HCT116 (cell line): ENCODE measurements around the gene PAX9. TPM values are rescaled to one million over a fixed set of nuclear protein-coding genes. Genes with fewer than 3 reads are reported as not detected.

ENCODE experiments used
- ATAC-seq: fragments of 200-7000 bp; cut with Tn5 transposase; 2 replicates; pipeline ENCODE4 v1.9.1; 2020; ENCODE audit warnings: mild to moderate bottlenecking, moderate library complexity
- BruUV-seq: library from RNA; stranded (reverse); fragments of 400-500 nt; replicated peaks from 2 replicates; lab custom pipeline; 2021; lab: Mats Ljungman, UMichigan
- CTCF ChIA-PET: fragments of 300-600 bp; sonication (Branson Sonifier 250); formaldehyde crosslinking; loops from one replicate; lab custom pipeline; 2021; ENCODE audit warnings: antibody characterized with exemption; lab: Charles Lee
- POLR2A ChIA-PET: fragments of 300-600, 350-600 bp; sonication (Branson Sonifier 250); formaldehyde crosslinking; loops from one replicate; lab custom pipeline; 2021; ENCODE audit warnings: antibody characterized with exemption; lab: Charles Lee
- RAD21 ChIA-PET, 2 experiments: fragments of 300-600 bp; sonication (Branson Sonifier 250); formaldehyde crosslinking; loops; one replicate each; lab custom pipeline; 2023; ENCODE audit warnings: low total read pairs in 2 of 2; ENCODE audit not compliant: uncharacterized antibody in 2 of 2, unreplicated experiment in 2 of 2, low non-redundant PET in 1 of 2; lab: Charles Lee
- DNase-seq: peaks from one replicate; pipeline ENCODE4 v3.0.0-alpha.2; 2010; ENCODE audit warnings: low read depth, low spot score
- H2AFZ ChIP-seq: fragments of 200-600 bp; shearing (Covaris generic), sonication (generic); 2 replicates; pipeline ENCODE4 v1.6.1; 2017; ENCODE audit warnings: low read depth, mixed run types, mixed read lengths, antibody characterized with exemption, low read length; ENCODE audit not compliant: poor library complexity, severe bottlenecking
- H3K27ac ChIP-seq: 2 replicates; pipeline ENCODE4 v1.5.1; 2012; ENCODE audit warnings: low read depth, low read length
- H3K27me3 ChIP-seq: fragments of 200-600 bp; sonication (generic); 2 replicates; pipeline ENCODE4 v1.6.1; 2016; ENCODE audit warnings: mixed run types, low read length, mixed read lengths; ENCODE audit not compliant: insufficient read depth
- H3K36me3 ChIP-seq, 2 experiments: fragments of 200-500 bp in 1 of 2; fragments of 200-600 bp in 1 of 2; sonication (Bioruptor generic) in 1 of 2; sonication (generic) in 1 of 2; 2 replicates each; pipeline versions ENCODE4 v1.5.1 to v1.6.1; 2014 to 2016; ENCODE audit warnings: low read length in 2 of 2, inconsistent platforms in 1 of 2, mixed read lengths in 1 of 2, mixed run types in 1 of 2; ENCODE audit not compliant: insufficient read depth in 2 of 2, control insufficient read depth in 1 of 2
- H3K4me1 ChIP-seq, 2 experiments: fragments of 200-600 bp in 1 of 2; sonication (generic) in 1 of 2; 2 replicates each; pipeline versions ENCODE4 v1.5.1 to v1.6.1; 2012 to 2017; ENCODE audit warnings: low read length in 2 of 2, inconsistent platforms in 1 of 2, mild to moderate bottlenecking in 1 of 2, mixed read lengths in 1 of 2, mixed run types in 1 of 2, moderate library complexity in 1 of 2; ENCODE audit not compliant: insufficient read depth in 2 of 2, control insufficient read depth in 1 of 2
- H3K4me2 ChIP-seq: fragments of 200-600 bp; sonication (generic); 2 replicates; pipeline ENCODE4 v1.6.1; 2017; ENCODE audit warnings: mixed run types, low read length, mixed read lengths
- H3K4me3 ChIP-seq, 2 experiments: fragments of 200-600 bp in 1 of 2; sonication (generic) in 1 of 2; replicated peaks in 1 of 2; 2 replicates each; pipeline ENCODE4 v1.5.1; 2011 to 2016; ENCODE audit warnings: low read length in 2 of 2, control low read depth in 1 of 2, low read depth in 1 of 2, mild to moderate bottlenecking in 1 of 2, mixed read lengths in 1 of 2, mixed run types in 1 of 2
- H3K79me2 ChIP-seq: fragments of 200-600 bp; sonication (generic); 2 replicates; pipeline ENCODE4 v1.6.1; 2017; ENCODE audit warnings: mild to moderate bottlenecking, mixed run types, low read length, moderate library complexity, mixed read lengths; ENCODE audit not compliant: insufficient read depth
- H3K9ac ChIP-seq: fragments of 200-600 bp; sonication (generic); 2 replicates; pipeline ENCODE4 v1.6.1; 2016; ENCODE audit warnings: low read length, mixed read lengths
- H3K9me2 ChIP-seq: fragments of 200-600 bp; sonication (generic), shearing (Covaris generic); 2 replicates; pipeline ENCODE4 v1.6.1; 2017; ENCODE audit warnings: mixed run types, mild to moderate bottlenecking, moderate library complexity; ENCODE audit not compliant: insufficient read depth
- H3K9me3 ChIP-seq, 2 experiments: fragments of 200-500 bp in 1 of 2; fragments of 200-600 bp in 1 of 2; sonication (Bioruptor generic) in 1 of 2; sonication (generic) in 1 of 2; 2 replicates each; pipeline ENCODE4 v1.6.1; 2014 to 2017; ENCODE audit warnings: low read length in 2 of 2, mixed read lengths in 2 of 2, inconsistent platforms in 1 of 2, low read depth in 1 of 2, mild to moderate bottlenecking in 1 of 2, mixed run types in 1 of 2, moderate library complexity in 1 of 2; ENCODE audit not compliant: control insufficient read depth in 1 of 2, insufficient read depth in 1 of 2
- H4K20me1 ChIP-seq: fragments of 200-600 bp; sonication (generic), shearing (Covaris generic); 2 replicates; pipeline ENCODE4 v1.6.1; 2017; ENCODE audit warnings: mixed run types, mild to moderate bottlenecking, moderate library complexity; ENCODE audit not compliant: insufficient read depth
- CBX3 ChIP-seq: IDR thresholded peaks from 2 replicates; pipeline ENCODE4 v1.6.1; 2012; ENCODE audit warnings: low read depth
- CEBPB ChIP-seq: IDR thresholded peaks from 2 replicates; pipeline ENCODE4 v1.6.1; 2012; ENCODE audit warnings: low read depth
- EGR1 ChIP-seq: IDR thresholded peaks from 2 replicates; pipeline ENCODE4 v1.6.1; 2012; ENCODE audit warnings: low read depth
- ELF1 ChIP-seq: IDR thresholded peaks from 2 replicates; pipeline ENCODE4 v1.6.1; 2012; ENCODE audit warnings: low read depth, borderline replicate concordance
- POLR2A ChIP-seq: IDR thresholded peaks from 2 replicates; pipeline ENCODE4 v1.7.0; 2011; ENCODE audit warnings: borderline replicate concordance; ENCODE audit not compliant: insufficient read depth, insufficient read length; ENCODE audit errors: extremely low read depth
- RAD21 ChIP-seq: IDR thresholded peaks from 2 replicates; pipeline ENCODE4 v1.6.1; 2012; ENCODE audit warnings: low read depth, mild to moderate bottlenecking
- SIN3A ChIP-seq: IDR thresholded peaks from 2 replicates; pipeline ENCODE4 v1.6.1; 2012; ENCODE audit warnings: low read depth
- SP1 ChIP-seq: IDR thresholded peaks from 2 replicates; pipeline ENCODE4 v1.6.1; 2012; ENCODE audit warnings: low read depth
- SRF ChIP-seq: IDR thresholded peaks from 2 replicates; pipeline ENCODE4 v1.6.1; 2012; ENCODE audit warnings: low read depth
- TCF7L2 ChIP-seq: IDR thresholded peaks from 2 replicates; pipeline ENCODE4 v1.7.0; 2011; ENCODE audit warnings: borderline replicate concordance, inconsistent platforms; ENCODE audit not compliant: insufficient read depth, insufficient read length; ENCODE audit errors: extremely low read depth
- ZNF274 ChIP-seq: fragments of 200-500 bp; sonication (Bioruptor generic); IDR thresholded peaks from 2 replicates; pipeline ENCODE4 v1.6.1; 2014; ENCODE audit warnings: mild to moderate bottlenecking, low read depth, low read length, inconsistent platforms
- intact Hi-C: fragments of 100-400 bp; cut with micrococcal nuclease; formaldehyde crosslinking; loops from 2 replicates; pipeline ENCODE4 v1.10.0; 2022
- total RNA-seq: library from RNA; stranded (reverse); gene quantifications from one replicate; pipeline ENCODE4 v1.2.1, GENCODE V29; 2021; ENCODE audit not compliant: unreplicated experiment
- TF ChIP-seq, protein P1 (sequence below), 3 experiments: fragments of 200-600 bp in 1 of 3; sonication (generic) in 1 of 3; IDR thresholded peaks in 2 of 3; conservative IDR thresholded peaks in 1 of 3; 2 replicates each; pipeline ENCODE4 v1.5.1; 2012 to 2017; ENCODE audit warnings: low read depth in 2 of 3, low read length in 2 of 3, antibody characterized with exemption in 1 of 3, borderline replicate concordance in 1 of 3, control low read depth in 1 of 3, mild to moderate bottlenecking in 1 of 3, mixed read lengths in 1 of 3, mixed run types in 1 of 3, moderate library complexity in 1 of 3; ENCODE audit not compliant: insufficient read depth in 1 of 3
- TF ChIP-seq, protein P2 (sequence below): IDR thresholded peaks from 2 replicates; pipeline ENCODE4 v1.6.1; 2011; ENCODE audit warnings: mild to moderate bottlenecking, low read length, moderate library complexity; ENCODE audit not compliant: insufficient replicate concordance; ENCODE audit errors: extremely low read depth
- TF ChIP-seq, protein P3 (sequence below): IDR thresholded peaks from 2 replicates; pipeline ENCODE4 v1.6.1; 2012; ENCODE audit warnings: low read depth
- TF ChIP-seq, protein P4 (sequence below): IDR thresholded peaks from 2 replicates; pipeline ENCODE4 v1.6.1; 2012
- TF ChIP-seq, protein P5 (sequence below): IDR thresholded peaks from 2 replicates; pipeline ENCODE4 v1.6.1; 2012

PAX9 gene
- total RNA-seq, 1 experiment from 2014 or later: 5.2 TPM

DNA sequence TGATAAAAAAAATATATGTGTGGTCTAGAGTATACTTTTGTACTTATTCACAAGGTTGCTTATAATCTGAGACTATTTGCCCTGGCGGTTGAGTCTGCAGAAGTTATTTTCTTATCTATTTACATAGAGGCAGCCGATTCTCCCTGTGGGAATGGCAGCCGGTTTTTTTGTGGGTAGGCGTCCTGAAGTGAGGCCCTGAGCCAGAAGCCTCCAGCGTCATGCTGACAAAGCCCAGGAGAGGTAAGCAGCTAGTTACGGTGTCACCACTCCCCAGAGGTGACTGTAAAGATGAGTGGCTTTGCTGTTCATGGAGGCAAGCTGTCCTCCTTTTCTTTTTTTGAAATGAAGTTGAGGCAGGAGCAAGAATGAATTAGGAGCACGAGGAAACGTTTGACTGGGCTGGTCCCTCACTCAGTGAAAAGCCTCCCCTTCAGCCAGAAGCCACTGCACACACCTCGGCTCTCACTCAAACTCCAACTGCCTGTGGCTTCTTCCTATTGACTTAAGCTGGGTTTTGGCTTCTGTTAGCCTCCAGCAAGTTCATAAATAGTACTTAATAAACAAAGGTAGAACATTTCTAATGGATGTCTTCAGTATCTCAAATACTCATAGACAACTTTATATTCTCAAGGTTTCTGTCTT lies 21.5 kb downstream of the PAX9 start:
- Histone ChIP-seq H3K9me3 (no peaks in the 10 kb centered on the region), H3K9ac (no peak overlapping the region), H3K4me1 (no peaks in the 10 kb centered on the region), H3K4me3 (no peak overlapping the region), H4K20me1 (no peaks in the 10 kb centered on the region), H3K36me3 (no peaks in the 10 kb centered on the region), H3K27ac (no peak overlapping the region), H3K27me3 (no peaks in the 10 kb centered on the region), H3K9me2 (no peaks in the 10 kb centered on the region), H3K4me2 (no peak overlapping the region), H2AFZ (no peak overlapping the region), H3K79me2 (no peaks in the 10 kb centered on the region)
- no peak for DNase-seq
- BruUV-seq: no TSS peak
- no peak for TF ChIP-seq ZNF274
- TF ChIP-seq SIN3A: no peak
- TF ChIP-seq, protein P1, sequence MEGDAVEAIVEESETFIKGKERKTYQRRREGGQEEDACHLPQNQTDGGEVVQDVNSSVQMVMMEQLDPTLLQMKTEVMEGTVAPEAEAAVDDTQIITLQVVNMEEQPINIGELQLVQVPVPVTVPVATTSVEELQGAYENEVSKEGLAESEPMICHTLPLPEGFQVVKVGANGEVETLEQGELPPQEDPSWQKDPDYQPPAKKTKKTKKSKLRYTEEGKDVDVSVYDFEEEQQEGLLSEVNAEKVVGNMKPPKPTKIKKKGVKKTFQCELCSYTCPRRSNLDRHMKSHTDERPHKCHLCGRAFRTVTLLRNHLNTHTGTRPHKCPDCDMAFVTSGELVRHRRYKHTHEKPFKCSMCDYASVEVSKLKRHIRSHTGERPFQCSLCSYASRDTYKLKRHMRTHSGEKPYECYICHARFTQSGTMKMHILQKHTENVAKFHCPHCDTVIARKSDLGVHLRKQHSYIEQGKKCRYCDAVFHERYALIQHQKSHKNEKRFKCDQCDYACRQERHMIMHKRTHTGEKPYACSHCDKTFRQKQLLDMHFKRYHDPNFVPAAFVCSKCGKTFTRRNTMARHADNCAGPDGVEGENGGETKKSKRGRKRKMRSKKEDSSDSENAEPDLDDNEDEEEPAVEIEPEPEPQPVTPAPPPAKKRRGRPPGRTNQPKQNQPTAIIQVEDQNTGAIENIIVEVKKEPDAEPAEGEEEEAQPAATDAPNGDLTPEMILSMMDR (IDR thresholded peaks at IDR 0.05 in 2 of 3, conservative IDR thresholded peaks at IDR 0.05 in 1 of 3; ENCODE audit: borderline replicate concordance in 1 of 3, insufficient read depth in 1 of 3, low read depth in 2 of 3, low read length in 2 of 3): no peak
- TF ChIP-seq, protein P2, sequence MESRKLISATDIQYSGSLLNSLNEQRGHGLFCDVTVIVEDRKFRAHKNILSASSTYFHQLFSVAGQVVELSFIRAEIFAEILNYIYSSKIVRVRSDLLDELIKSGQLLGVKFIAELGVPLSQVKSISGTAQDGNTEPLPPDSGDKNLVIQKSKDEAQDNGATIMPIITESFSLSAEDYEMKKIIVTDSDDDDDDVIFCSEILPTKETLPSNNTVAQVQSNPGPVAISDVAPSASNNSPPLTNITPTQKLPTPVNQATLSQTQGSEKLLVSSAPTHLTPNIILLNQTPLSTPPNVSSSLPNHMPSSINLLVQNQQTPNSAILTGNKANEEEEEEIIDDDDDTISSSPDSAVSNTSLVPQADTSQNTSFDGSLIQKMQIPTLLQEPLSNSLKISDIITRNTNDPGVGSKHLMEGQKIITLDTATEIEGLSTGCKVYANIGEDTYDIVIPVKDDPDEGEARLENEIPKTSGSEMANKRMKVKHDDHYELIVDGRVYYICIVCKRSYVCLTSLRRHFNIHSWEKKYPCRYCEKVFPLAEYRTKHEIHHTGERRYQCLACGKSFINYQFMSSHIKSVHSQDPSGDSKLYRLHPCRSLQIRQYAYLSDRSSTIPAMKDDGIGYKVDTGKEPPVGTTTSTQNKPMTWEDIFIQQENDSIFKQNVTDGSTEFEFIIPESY: no peak
- no peak for TF ChIP-seq TCF7L2
- no peak for TF ChIP-seq ELF1
- TF ChIP-seq CBX3: no peak
- TF ChIP-seq, protein P3, sequence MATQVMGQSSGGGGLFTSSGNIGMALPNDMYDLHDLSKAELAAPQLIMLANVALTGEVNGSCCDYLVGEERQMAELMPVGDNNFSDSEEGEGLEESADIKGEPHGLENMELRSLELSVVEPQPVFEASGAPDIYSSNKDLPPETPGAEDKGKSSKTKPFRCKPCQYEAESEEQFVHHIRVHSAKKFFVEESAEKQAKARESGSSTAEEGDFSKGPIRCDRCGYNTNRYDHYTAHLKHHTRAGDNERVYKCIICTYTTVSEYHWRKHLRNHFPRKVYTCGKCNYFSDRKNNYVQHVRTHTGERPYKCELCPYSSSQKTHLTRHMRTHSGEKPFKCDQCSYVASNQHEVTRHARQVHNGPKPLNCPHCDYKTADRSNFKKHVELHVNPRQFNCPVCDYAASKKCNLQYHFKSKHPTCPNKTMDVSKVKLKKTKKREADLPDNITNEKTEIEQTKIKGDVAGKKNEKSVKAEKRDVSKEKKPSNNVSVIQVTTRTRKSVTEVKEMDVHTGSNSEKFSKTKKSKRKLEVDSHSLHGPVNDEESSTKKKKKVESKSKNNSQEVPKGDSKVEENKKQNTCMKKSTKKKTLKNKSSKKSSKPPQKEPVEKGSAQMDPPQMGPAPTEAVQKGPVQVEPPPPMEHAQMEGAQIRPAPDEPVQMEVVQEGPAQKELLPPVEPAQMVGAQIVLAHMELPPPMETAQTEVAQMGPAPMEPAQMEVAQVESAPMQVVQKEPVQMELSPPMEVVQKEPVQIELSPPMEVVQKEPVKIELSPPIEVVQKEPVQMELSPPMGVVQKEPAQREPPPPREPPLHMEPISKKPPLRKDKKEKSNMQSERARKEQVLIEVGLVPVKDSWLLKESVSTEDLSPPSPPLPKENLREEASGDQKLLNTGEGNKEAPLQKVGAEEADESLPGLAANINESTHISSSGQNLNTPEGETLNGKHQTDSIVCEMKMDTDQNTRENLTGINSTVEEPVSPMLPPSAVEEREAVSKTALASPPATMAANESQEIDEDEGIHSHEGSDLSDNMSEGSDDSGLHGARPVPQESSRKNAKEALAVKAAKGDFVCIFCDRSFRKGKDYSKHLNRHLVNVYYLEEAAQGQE: no peak
- TF ChIP-seq, protein P4, sequence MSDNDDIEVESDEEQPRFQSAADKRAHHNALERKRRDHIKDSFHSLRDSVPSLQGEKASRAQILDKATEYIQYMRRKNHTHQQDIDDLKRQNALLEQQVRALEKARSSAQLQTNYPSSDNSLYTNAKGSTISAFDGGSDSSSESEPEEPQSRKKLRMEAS: no peak
- TF ChIP-seq CEBPB: no peak
- no peak for TF ChIP-seq EGR1
- TF ChIP-seq POLR2A: no peak
- TF ChIP-seq SRF: no peak
- TF ChIP-seq, protein P5, sequence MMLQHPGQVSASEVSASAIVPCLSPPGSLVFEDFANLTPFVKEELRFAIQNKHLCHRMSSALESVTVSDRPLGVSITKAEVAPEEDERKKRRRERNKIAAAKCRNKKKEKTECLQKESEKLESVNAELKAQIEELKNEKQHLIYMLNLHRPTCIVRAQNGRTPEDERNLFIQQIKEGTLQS: no peak
- no peak for TF ChIP-seq RAD21
- no peak for TF ChIP-seq SP1
- ChIA-PET RAD21 (no interaction called here), CTCF (no interaction called here), POLR2A (no interaction called here)
- ATAC-seq: no peak
- intact Hi-C loops: no loop called here
